ENCODE results near the gene ROPN1B.
"Not testable (repeated sequence)": the region's sequence is repeated elsewhere in the genome, so short reads cannot be mapped to it uniquely, and the experiment has no call there.

ROPN1B gene

GRCh38 chr3:125958511-125959316, 10.3 kb upstream of the ROPN1B start:
- DNase-seq = no peak

GRCh38 chr3:125959317-125960065, 9.5 kb upstream of the ROPN1B start:
- no peak for DNase-seq

- no peak for DNase-seq
Measured at GRCh38 chr3:125960066-125960424, 8.9 kb upstream of the ROPN1B start.

- DNase-seq = no peak
Measured at GRCh38 chr3:125960456-125961288, 8.3 kb upstream of the ROPN1B start.

- no peak for DNase-seq
Measured at GRCh38 chr3:125961289-125961589, 7.7 kb upstream of the ROPN1B start.

- DNase-seq = not testable (repeated sequence)
Measured at GRCh38 chr3:125963834-125964233, 5.1 kb upstream of the ROPN1B start.

GRCh38 chr3:125965505-125965904, 3.5 kb upstream of the ROPN1B start:
- DNase-seq = no peak

GRCh38 chr3:125967156-125967555, 1.8 kb upstream of the ROPN1B start:
- no peak for DNase-seq

GRCh38 chr3:125968121-125968520, 857 bp upstream of the ROPN1B start:
- DNase-seq = not testable (repeated sequence)

GRCh38 chr3:125971997-125972944, 3.3 kb downstream of the ROPN1B start:
- peak; percentile 12 to 30 for DNase-seq

GRCh38 chr3:125975245-125976002, 6.4 kb downstream of the ROPN1B start:
- not testable (repeated sequence) for DNase-seq

- not testable (repeated sequence) for DNase-seq
Measured at GRCh38 chr3:125976003-125976390, 7.0 kb downstream of the ROPN1B start.

GRCh38 chr3:125977104-125977503, 8.1 kb downstream of the ROPN1B start:
- not testable (repeated sequence) for DNase-seq

- not testable (repeated sequence) for DNase-seq
Measured at GRCh38 chr3:125984951-125985350, 16.0 kb downstream of the ROPN1B start.

GRCh38 chr3:125990253-125990970, 21.4 kb downstream of the ROPN1B start:
- DNase-seq = peak; percentile 62 to 72

GRCh38 chr3:125996751-125997150, 27.8 kb downstream of the ROPN1B start:
- DNase-seq = not testable (repeated sequence)

GRCh38 chr3:126002189-126002588, 33.2 kb downstream of the ROPN1B start:
- no peak for DNase-seq

GRCh38 chr3:126003447-126004190, 34.6 kb downstream of the ROPN1B start:
- no peak for DNase-seq

GRCh38 chr3:126004217-126004616, 35.2 kb downstream of the ROPN1B start:
- DNase-seq = no peak

GRCh38 chr3:126004692-126005091, 35.7 kb downstream of the ROPN1B start:
- DNase-seq = no peak
